ENCODE results near the gene DUSP11.
"Not testable (repeated sequence)": the region's sequence is repeated elsewhere in the genome, so short reads cannot be mapped to it uniquely, and the experiment has no call there.

DUSP11 gene

GRCh38 chr2:73718851-73719621 is 60.9 kb downstream of the DUSP11 start:
- DNase-seq (ENCODE audit: low read depth in 2 of 2, low spot score in 1 of 2), result no peak

- no peak for DNase-seq (ENCODE audit: low read depth in 2 of 2, low spot score in 1 of 2)
Measured at GRCh38 chr2:73718421-73718820, 61.5 kb downstream of the DUSP11 start.

- not testable (repeated sequence) for DNase-seq (ENCODE audit: low read depth in 2 of 2, low spot score in 1 of 2)
Measured at GRCh38 chr2:73717695-73718094, 62.2 kb downstream of the DUSP11 start.

GRCh38 chr2:73717251-73717606 is 62.7 kb downstream of the DUSP11 start:
- no peak for DNase-seq (ENCODE audit: low read depth in 2 of 2, low spot score in 1 of 2)

- no peak for DNase-seq (ENCODE audit: low read depth in 2 of 2, low spot score in 1 of 2)
Measured at GRCh38 chr2:73716543-73717250, 63.2 kb downstream of the DUSP11 start.

GRCh38 chr2:73714091-73714490 is 65.8 kb downstream of the DUSP11 start:
- DNase-seq (ENCODE audit: low read depth in 2 of 2, low spot score in 1 of 2), result no peak

All from stimulated activated CD8-positive, alpha-beta memory T cell treated with anti-CD3 and anti-CD28 coated beads, Interleukin-4, amount 100 ng/mL, for 1 hour (primary cell).